HT1080 (cell line): ENCODE data around the gene FAS. TPM values are rescaled to one million over a fixed set of nuclear protein-coding genes. Genes with fewer than 3 reads are reported as not detected.
"Not testable (repeated sequence)": the region's sequence is repeated elsewhere in the genome, so short reads cannot be mapped to it uniquely, and the experiment has no call there.

Experiments
- DNase-seq: peaks from one replicate; pipeline ENCODE4 v3.0.0-alpha.2; 2015; ENCODE audit warnings: low read depth
- total RNA-seq: library from RNA; depleted of rRNA; stranded (reverse); fragments of >200 nt; shearing (Covaris generic); gene quantifications from 2 replicates; pipeline ENCODE4 v1.2.3, GENCODE V29; 2014

FAS gene
- total RNA-seq, 1 experiment from 2014 or later = 29.9 TPM

- DNase-seq = peak; percentile 12
Observed at GRCh38 chr10:88992921-88993524, 2.4 kb downstream of the FAS start.

GRCh38 chr10:88994019-88994418 is 3.4 kb downstream of the FAS start:
- DNase-seq = peak; percentile 37

DNA sequence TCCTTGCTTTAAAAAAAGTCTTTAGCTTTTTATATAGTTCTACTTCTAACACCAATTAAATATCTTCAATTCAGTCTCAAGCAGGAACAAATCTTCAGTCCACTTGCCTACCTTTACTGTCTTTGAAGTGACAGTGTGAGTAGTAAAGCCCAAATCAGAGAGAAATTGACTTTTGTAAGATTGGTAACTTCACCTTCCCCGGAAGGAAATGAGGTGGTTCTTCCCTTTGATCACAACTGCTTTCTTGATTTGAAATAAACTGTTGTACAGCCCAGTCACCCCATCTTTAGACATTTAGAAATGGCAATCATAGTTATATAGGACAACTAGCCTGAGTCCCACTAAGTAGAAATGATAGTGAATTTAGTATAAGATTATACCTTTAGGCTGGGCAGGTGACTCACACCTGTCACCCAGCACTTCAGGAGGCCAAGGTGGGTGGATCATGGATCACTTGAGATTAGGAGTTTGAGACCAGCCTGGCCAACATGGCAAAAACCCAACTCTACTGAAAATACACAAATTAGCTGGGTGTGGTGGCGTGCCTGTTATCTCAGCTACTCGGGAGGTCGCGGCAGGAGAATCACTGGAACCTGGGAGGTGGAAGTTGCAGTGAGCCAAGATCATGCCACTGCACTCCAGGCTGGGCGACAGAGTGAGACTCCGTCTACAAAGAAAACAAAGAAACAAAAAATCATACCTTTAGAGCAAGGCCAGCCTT is 4.7 kb downstream of the FAS start:
- DNase-seq = no peak

GRCh38 chr10:88996927-88997326 is 6.3 kb downstream of the FAS start:
- no peak for DNase-seq

DNA sequence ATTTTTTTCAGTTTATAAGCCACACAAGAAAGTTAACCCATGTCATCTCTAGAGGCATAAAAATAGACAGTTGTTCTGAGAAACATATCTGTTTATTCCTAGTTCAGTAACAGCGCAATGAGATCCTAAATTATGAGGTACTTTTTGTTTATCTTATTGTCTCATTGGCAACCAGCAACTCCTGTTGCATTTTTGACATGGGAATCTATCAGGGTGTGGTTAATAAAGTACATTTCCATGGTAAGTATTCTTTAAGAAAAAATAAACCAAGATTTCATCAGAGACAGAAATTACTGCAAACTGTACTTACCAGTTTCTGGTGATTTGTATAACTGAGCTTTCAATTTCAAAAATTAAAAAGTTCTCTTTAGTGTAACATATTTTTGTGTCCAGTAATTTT is 9.0 kb downstream of the FAS start:
- DNase-seq = no peak

GRCh38 chr10:89001024-89001728 is 10.6 kb downstream of the FAS start:
- no peak for DNase-seq

- DNase-seq = no peak
Observed at GRCh38 chr10:89001729-89002072, 11.1 kb downstream of the FAS start.

GRCh38 chr10:89002226-89002978 is 11.8 kb downstream of the FAS start:
- DNase-seq = no peak

- DNase-seq = no peak
Observed at GRCh38 chr10:89003344-89003743, 12.7 kb downstream of the FAS start.

GRCh38 chr10:89007129-89007893 is 16.7 kb downstream of the FAS start:
- no peak for DNase-seq

DNA sequence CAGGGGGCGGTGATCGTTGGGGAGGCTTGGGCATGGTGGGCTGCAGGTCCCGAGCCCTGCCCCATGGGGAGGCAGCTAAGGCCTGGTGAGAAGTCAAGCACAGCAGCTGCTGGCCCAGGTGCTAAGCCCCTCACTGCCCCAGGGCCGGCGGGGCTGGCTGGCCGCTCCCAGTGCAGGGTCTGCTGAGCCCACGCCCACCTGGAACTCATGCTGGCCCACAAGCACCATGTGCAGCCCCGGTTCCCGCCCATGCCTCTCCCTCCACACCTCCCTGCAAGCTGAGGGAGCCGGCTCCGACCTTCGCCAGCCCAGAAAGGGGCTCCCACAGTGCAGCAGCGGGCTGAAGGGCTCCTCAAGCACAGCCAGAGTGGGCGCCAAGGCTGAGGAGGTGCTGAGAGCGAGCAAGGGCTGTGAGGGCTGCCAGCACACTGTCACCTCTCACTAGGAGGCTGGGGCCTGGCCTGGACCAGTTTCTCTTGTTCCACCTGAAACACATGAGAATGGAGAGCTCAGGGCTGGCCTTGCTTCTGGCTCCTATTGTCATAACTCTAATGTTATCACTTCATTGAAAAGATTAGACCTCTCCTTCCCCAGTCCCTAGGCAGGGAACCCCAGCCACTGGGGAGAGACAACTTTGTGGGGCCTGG is 28.2 kb downstream of the FAS start:
- DNase-seq = not testable (repeated sequence)

GRCh38 chr10:89019569-89020327 is 29.1 kb downstream of the FAS start:
- DNase-seq = no peak

- peak; percentile 46 for DNase-seq
Observed at GRCh38 chr10:89021526-89021925, 30.9 kb downstream of the FAS start.

- DNase-seq = no peak
Observed at GRCh38 chr10:89022734-89023133, 32.1 kb downstream of the FAS start.

GRCh38 chr10:89025453-89025852 is 34.9 kb downstream of the FAS start:
- DNase-seq = no peak

DNA sequence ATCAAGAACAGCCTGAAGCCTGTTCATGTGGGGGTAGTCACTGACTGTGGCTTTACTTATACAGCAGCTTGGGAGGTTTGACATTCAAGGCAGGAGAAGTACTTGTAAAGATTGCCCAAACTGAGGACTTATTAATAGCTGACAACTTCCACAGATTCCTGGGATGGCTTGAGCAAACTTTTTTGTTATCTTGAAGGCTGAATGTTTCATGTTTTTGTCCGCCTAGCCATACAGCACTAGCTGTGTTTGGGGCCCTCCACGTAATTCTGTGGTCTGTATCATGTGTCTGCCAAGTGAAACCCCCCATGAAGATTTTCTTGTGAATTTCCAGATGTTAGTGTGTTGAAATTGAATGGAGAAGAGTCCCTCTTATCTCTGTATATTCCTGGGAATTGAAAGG is 38.6 kb downstream of the FAS start:
- DNase-seq = no peak

- peak; percentile 65 for DNase-seq
Observed at GRCh38 chr10:89029785-89030437, 39.3 kb downstream of the FAS start.

- DNase-seq = no peak
Observed at GRCh38 chr10:89030791-89031190, 40.2 kb downstream of the FAS start.

- DNase-seq = peak; percentile 76
Observed at GRCh38 chr10:89032141-89032891, 41.7 kb downstream of the FAS start.
